ENCODE data around the gene IMPA2. TPM values are rescaled to one million over a fixed set of nuclear protein-coding genes. Genes with fewer than 3 reads are reported as not detected.

Gene IMPA2
- total and polyA plus RNA-seq, 10 of the 15 experiments (the other 5 are each of a cell fraction or from before 2014, with no cell fraction given) = 0.24 to 21.0 (median 11.4) TPM

GRCh38 chr18:11947214-11948191 is 33.8 kb upstream of the IMPA2 start (continued):
- peak; percentile 68 for TF ChIP-seq POLR2A (IDR thresholded peaks at IDR 0.05; ENCODE audit: low read depth, low read length)
- 0 out of 2 replicates have a peak, but pooled peaks have one; percentile 23 for TF ChIP-seq IKZF1 (conservative IDR thresholded peaks at IDR 0.05)
- TF ChIP-seq CREM (IDR thresholded peaks at IDR 0.05; ENCODE audit: low read depth) = peak; percentile 46; the same call in 1 of the 2 replicates
- TF ChIP-seq ZBTB11 (CRISPR knock-in tag; IDR thresholded peaks at IDR 0.05) = no peak
- TF ChIP-seq RFX5 (IDR thresholded peaks at IDR 0.05; ENCODE audit: low read depth, low read length) = no peak
- TF ChIP-seq EGR1 (IDR thresholded peaks at IDR 0.05; ENCODE audit: borderline replicate concordance in 1 of 2, low read depth in 2 of 2, low read length in 2 of 2) = peak in 1 of 2 experiments; percentile 36; a peak in 1 of 3 replicates
- no peak for TF ChIP-seq NFXL1 (IDR thresholded peaks at IDR 0.05; ENCODE audit: borderline replicate concordance)
- peak; percentile 51 for TF ChIP-seq DPF2 (IDR thresholded peaks at IDR 0.05)
- no peak for TF ChIP-seq ZNF384 (IDR thresholded peaks at IDR 0.05; ENCODE audit: borderline replicate concordance, low read depth, low read length)

Measured in GM12878 (cell line).